Stimulated activated CD4-positive, alpha-beta T cell treated with anti-CD3 and anti-CD28 coated beads, Interleukin-1b, Interleukin-23, amount 100 ng/mL, for 24 hours (primary cell): Measurements from ENCODE around the gene OR2K2.
"Not testable (repeated sequence)": the region's sequence is repeated elsewhere in the genome, so short reads cannot be mapped to it uniquely, and the experiment has no call there.

Experiments
- DNase-seq, 4 experiments: peaks; one replicate each; pipeline ENCODE4 v3.0.0-alpha.2; 2020; ENCODE audit warnings: low read depth in 4 of 4, low spot score in 1 of 4

Gene OR2K2, protein sequence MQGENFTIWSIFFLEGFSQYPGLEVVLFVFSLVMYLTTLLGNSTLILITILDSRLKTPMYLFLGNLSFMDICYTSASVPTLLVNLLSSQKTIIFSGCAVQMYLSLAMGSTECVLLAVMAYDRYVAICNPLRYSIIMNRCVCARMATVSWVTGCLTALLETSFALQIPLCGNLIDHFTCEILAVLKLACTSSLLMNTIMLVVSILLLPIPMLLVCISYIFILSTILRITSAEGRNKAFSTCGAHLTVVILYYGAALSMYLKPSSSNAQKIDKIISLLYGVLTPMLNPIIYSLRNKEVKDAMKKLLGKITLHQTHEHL

DNA sequence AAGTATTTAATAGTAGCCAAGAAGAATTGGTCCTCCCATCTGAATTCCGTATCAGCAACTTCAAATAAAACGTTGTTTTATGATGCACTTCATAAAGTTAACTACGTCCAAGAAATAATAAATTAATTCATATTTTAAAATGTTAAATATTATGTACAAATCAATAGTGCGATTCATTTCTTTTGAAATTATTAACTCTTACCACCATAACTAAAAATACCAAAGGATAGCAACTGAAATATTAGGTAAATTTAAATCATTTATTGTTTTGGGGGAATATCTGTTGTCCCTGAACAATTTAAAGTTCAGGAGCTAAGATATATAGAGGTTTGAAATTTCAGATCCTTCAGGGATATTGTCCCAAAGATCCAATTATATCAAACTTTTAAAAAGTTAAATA lies at the start of gene OR2K2:
Gene OR2K2 (minus strand): TSS at position 101 of the 400 bp plus-strand sequence. CDS start 1,791 bp downstream, outside the sequence.
- no peak for DNase-seq

DNA sequence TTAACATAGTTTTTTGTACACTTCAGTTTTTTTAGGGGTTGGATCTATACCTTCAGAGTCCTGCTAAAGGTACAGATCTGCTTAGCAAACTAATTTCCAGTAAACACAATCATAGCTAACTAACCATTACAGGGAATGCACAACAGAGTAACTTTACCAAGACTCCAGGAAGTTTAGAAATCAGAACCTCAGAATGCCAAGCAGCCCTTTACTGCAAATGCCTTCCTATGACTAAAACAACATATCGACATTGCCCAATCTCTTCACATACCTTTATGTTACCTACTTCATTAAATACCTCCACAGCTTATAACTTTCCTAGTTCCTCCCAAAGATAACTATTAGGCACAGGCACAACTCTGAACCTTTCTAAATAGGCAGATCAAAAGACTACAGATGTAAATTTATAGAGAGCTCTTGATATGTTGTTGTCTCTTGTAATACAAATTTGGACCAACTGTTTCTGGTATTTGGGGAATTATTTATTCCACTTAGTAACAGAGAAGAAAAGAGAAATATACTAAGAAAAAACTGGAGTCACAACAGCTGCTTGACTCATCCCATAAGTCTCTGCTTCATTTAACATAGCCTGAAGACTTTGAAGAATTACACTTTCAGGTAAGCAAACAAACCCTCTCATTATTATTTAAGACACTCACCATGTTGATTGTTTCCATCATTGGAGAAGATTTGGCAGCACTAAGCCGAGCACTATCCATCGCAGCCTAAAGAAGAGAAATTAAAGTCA lies 46.0 kb upstream of the OR2K2 start:
- DNase-seq = no peak

DNA sequence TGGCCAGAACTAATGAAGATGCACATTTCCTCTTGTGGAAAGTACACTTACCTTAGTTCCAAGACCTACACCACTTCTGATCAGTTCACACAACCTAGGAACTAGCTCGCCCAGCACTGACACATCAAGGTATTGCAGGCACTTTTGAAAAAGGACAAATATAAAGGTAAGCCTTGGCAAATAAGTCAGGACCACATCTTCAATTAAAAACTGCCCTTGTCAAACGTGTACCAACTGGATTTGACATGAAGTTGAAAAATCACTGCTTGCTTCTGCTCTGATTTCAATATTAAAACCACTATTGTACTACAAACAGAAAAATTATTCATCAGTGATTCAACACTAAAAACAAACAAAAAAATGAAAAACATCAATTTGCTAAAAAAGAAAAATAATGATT lies 45.0 kb upstream of the OR2K2 start:
- no peak for DNase-seq

DNA sequence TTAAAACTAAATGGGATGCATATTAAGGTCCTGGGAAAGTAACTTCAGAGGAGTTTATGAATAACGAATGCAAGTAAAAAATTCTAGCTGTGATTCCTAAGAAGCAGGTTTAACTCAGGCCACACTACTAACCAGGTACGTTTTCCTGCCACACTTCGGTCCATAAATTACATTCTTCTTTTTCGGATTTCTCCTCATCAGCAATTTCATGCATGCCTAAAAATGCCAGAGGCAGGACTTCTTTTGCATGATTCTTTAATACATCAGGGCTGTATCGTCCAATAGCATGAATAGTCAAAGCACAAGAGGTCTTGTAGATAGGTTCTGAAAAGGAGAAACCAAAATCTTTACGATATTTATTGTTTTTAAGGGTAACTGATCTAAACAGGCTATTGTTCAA lies 42.3 kb upstream of the OR2K2 start:
- DNase-seq = no peak

DNA sequence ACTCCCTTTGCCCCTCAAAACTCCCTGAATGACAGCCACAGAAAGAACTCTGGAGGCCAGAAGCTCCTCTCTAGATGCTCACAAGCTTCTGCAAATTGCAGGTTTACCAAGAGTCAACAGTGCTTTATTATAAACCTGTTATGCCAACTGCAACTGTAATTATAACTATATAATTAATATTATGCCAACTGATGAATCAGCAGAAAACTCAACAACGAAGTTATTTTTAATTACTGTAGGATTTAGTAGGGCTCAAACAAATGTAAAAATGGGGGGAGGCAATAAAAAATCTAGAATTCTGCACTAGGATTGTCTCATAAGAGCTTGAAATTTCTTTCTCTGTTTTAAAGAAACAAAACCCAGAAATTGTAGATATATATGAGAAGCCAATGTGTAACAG lies 37.0 kb upstream of the OR2K2 start:
- DNase-seq = no peak

DNA sequence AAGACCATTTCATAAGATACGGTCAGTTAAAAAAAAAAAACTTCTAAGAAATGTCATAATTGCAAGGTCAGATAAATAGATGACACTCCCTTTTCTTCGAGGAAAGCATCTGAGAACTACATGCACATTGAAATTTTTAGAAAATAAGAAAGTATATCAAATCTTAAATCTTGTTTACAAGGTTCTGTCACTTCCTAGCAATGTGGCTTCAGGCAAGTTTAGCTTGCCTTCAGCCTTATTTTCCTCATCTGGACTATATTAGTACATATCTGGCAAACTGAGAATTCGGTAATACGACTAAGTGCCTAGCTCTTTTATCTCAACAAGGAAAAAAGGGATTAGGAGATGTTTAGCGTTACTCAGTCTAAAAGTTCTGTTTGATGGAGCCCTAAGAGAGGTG lies 32.5 kb upstream of the OR2K2 start:
- no peak for DNase-seq

DNA sequence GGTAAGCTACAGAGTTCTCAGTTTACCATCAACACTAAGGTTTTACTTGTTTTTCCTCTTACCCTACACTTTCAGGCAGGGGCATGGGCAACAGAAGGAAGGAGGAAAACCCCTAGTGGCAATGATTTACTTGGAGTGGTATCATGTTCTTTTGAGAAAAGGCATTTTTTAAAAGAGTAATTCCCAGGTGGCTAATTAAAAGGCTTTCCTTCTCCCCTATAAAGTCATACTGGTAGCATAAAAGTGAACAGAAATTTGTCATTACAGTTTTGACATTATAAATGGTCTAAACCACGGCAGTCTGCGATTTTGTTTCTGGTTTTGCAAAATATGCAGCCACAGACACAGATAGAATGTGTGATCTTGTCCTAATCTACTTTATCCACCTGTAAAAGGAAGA lies 30.9 kb upstream of the OR2K2 start:
- DNase-seq = no peak

DNA sequence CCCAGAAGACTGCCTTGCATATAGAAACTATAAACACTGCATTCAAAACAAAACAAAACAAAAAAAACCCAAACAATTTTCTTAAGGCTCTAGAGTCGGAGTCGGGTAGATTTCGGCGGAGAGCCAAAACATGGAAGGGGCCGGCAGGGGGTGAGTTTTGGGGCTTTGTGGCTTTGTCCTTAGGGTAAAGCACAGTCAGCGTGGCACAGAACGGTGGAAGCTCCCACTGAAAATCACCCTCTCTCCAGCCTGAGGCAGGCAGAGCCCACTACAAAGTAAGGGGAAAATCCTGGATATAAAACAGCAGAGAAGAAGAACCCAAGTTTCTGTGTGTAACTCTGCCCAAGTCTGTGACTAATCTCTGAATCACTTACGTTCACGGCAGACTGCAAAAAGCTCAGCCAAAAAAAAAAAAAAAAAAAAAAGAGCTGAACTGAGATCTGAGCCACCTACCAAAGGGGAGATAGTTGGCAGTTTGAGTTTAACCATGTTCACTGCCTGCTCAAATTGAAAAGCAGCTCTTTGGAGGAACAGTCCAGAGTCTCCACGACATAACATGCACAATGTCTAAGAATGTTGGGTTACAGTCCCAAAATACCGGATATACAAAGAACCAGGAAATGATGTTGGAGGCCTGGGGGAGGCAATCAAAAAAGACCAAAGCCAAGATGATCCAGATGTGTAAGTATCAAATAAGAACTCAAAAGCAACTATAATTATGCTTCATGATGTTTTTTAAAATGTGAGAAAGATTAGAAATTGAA lies 26.6 kb upstream of the OR2K2 start:
- no peak for DNase-seq

DNA sequence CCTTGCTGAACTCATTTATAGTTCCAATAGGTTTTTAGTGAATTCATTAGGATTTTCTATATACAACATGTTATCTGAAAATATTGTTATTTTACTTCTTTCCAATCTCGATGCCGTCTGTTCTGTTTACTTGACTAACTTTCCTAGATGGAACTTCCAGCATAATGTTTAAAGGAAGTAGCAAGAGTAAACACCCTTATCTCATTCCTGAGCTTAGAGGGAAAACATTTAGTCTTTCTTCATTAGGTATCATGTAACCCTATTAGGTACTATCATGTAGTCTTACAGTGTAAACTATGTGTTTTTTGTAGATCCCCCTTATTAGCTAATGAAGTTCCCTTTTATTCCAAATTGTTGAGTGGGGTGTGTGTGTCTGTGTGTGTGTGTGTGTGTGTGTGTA lies 22.5 kb upstream of the OR2K2 start:
- no peak for DNase-seq

DNA sequence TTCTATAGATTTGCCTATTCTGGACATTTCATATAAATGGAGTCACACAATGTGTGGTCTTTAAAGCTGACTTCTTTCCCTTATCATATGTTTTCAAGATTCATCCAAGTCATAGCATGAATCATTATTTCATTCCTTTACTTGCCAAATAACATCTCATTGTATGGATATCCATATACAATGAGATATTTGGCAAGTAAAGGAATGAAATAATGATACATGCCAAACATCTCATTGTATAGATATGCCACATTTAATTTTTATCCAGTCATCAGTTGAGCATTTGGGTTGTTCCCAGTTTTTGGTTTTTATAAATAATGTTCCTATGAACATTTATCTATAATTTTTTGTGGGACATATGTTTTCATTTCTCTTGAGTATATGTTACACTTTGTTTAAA lies 20.5 kb upstream of the OR2K2 start:
- no peak for DNase-seq

DNA sequence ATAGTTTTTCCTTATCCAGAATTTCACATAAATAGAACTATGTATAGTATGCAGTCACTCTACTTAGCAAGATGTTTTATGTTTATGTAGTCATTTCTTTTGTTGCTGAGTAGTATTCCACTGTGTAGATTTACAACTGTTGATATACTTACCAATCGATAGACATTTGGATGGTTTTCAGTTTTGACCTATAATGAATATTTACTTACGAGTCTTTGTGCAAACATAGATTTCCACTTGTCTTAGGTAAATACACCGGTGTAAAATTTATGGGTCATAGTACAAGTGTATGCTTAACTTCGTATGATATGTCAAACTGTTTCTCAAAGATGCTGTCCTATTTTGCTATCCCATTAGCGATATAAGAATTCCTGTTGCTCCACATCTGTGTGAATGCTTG lies 19.7 kb upstream of the OR2K2 start:
- DNase-seq = no peak

DNA sequence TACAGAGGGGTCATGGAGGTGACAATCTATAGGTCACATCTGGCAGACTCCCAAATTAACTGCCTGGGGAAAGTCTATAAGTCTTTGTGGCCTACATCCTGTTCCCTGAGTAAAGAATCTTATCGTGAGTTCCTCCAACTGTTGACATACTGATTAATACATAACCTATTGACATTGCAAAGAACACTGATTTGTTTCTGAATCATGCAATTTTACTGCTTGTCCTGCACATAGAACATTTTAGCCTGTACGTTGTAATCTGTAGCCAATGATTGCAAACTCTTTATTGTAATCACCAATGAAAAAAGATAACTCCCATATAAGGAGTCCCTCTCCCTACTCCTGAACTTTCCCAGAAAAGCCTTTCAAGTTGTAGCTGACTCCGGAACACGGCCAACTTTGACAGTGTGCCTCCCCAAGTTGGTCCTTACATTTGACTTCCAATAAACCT lies 18.8 kb upstream of the OR2K2 start:
- no peak for DNase-seq

DNA sequence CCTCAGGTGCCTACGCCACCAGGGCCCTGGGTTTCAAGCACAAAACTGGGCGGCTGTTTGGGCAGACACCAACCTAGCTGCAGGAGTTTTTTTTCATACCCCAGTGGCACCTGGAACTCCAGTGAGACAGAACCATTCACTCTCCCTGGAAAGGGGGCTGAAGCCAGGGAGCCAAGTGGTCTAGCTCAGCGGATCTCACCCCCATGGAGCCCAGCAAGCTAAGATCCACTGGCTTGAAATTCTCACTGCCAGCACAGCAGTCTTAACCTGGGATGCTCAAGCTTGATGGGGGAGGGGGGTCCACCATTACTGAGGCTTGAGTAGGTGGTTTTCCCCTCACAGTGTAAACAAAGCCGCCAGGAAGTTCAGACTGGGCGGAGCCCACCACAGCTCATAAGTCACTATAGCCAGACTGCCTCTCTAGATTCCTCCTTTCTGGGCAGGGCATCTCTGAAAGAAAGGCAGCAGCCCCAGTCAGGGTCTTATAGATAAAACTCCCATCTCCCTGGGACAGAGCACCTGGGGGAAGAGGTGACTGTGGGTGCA lies 4.4 kb upstream of the OR2K2 start:
- DNase-seq = not testable (repeated sequence)

DNA sequence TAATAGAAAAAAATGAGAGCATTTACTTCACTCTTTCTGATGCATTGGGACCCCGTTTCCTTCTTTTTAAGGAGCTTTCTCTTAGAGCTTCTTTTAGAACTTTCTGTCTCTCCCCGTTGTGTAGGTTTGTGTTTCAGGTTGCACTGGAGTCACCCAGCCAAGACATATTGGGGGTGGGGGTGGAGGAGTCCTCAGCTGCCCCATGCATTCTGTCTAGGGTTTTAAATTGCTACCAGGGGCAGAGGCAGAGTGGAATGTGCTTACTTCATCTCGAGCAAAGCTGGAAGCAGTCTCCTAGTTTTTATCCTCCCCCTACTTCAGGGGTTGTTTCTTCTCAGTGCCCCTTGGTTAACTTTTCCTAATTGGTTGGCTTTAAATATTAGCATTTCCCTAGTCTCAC lies 9.4 kb downstream of the OR2K2 start:
- no peak for DNase-seq

DNA sequence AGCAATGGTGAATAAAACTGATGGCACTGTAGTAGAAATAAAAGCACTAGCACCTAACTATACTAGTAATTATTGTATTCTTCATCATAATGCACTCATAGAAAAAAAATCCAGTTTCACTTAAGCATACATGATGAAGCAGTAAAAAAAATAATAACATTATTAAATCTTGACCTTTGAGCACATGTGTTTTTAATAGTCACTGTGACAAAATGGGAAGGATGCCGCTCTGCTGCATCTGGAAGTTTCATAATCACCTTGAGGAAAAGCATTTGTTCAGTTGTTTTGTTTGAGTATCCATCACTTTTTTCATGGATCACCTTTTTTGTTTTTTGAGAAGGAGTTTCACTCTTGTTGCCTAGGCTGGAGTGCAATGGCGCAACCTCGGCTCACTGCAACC lies 13.2 kb downstream of the OR2K2 start:
- DNase-seq = no peak

DNA sequence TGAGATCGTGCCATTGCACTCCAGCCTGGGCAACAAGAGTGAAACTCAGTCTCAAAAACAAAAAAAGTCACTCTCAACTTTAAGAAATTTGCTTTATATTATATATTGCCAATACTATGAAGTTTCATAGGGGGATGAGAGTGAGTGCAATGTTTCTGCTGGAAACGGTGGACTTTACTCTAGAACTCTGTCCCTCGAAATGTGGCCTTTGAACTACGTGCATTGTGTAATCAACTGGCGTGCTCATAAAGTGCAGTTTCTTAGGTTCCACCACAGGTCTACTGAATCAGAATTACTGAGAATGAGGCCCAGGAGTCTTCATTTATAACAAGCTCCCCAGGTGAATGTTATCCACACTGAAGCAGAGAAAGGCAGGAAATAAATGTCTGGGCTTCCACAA lies 24.1 kb downstream of the OR2K2 start:
- no peak for DNase-seq

DNA sequence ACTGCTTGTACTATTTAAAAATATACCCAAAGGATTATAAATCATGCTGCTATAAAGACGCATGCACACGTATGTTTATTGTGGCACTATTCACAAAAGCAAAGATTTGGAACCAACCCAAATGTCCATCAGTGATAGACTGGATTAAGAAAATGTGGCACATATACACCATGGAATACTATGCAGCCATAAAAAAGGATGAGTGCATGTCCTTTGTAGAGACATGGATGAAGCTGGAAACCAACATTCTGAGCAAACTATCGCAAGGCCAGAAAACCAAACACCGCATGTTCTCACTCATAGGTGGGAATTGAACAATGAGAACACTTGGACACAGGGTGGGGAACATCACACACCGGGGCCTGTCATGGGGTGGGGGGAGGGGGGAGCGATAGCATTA lies 26.0 kb downstream of the OR2K2 start:
- not testable (repeated sequence) for DNase-seq

DNA sequence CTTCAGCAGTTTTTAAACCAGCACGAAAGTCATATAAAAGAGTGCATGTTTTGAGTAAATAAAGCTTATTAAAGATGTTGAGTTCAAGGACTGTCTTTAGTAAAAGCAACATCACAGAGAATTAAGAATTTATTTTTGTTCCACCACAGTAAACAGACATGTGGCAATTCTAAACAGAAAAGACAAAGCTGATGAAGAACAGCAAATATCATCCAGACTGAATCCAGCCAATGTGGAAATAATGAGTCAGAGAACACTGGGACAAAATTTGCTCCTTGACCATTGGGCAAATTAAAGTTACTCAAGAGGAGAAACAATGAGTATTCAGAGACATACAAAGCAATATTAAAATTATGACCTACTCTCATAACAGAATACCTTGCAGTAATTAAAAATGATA lies 28.8 kb downstream of the OR2K2 start:
- DNase-seq = no peak

DNA sequence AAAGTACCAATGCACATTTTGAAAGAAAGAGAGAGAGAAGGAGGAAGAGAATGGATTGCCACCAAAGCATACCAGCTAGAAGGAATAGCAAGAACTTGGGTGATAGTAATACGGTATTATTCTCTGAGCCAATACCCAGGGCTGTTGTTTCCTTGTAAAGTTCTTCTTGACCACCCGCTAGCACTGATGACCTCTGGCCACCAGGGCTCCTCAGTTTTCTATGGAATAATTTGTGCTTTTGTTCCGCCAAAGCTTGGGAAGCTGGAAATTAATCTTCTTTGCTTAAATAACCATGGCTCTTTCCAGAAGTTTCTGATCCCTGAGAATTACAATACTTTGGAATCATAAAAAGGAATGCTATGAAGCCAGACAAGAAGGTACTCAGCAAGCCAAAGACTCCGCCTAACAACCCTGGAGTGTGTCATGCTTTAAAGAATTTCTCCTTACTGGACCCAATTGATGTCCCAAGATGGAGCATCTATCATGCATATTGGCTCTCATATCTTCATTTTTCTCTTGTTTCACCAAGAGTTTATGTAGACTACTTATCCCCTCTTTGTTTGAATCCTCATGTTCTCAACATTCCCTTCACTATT lies 29.8 kb downstream of the OR2K2 start:
- no peak for DNase-seq

DNA sequence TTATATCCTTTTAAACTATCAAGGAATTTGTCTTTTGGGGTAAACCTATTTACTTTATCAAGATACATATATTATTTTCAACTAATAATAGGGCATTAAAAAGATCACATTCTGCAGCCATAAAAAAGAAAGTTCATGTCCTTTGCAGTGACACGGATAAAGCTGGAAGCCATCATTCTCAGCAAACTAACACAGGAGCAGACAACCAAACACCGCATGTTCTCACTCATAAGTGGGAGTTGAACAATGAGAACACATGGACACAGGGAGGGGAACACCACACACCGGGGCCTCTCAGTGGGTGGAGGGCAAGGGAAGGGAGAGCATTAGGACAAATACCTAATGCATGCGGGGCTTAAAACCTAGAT lies 30.4 kb downstream of the OR2K2 start:
- DNase-seq = not testable (repeated sequence)
